ENCODE results near the gene KCNH6. TPM values are rescaled to one million over a fixed set of nuclear protein-coding genes. Genes with fewer than 3 reads are reported as not detected.

KCNH6 gene
- total RNA-seq, 2 experiments from 2014 or later, result not detected

- no peak for DNase-seq
- H3K27me3 Mint-ChIP-seq (ENCODE audit: low read depth), result peaks cover 22% of the 10 kb centered on the region
- intact Hi-C loops (cut with micrococcal nuclease), result no loop called here
- CTCF ChIA-PET, result no interaction called here
- no peaks in the 10 kb centered on the region for H3K4me1 Mint-ChIP-seq (ENCODE audit: low read depth)
- peaks cover 7% of the 10 kb centered on the region for H3K9me3 Mint-ChIP-seq
- no peaks in the 10 kb centered on the region for H3K36me3 Mint-ChIP-seq (ENCODE audit: low read depth)
- H3K27ac Mint-ChIP-seq, result no peak overlapping the region
- no peak overlapping the region for H3K4me3 Mint-ChIP-seq
Observed at GRCh38 chr17:63503341-63503705, 19.8 kb upstream of the KCNH6 start.

DNA sequence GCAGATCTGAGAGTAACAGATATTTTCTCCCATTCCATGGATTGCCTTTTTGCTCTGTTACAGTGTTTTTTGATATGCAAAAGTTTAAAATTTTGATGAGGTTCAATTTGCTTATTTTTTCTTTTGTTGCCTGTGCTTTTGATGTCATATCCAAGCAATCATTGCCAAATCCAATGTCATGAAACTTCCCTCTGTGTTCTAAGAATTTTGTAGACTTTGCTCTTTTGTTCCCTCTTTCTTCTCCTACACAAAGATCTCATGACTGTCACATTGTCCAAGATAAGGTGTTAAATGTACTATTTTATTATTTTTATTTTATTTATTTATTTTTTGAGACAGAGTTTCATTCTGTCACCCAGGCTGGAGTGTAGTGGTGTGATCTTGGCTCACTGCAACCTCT, 18.9 kb upstream of the KCNH6 start:
- no peak overlapping the region for H3K4me3 Mint-ChIP-seq

GRCh38 chr17:63505341-63505740, 17.8 kb upstream of the KCNH6 start:
- CTCF ChIA-PET, result interaction anchor here (0.6 kb wide), 1 partner anchor 53 kb away, joined by 3 read pairs; no protein-coding TSS in a partner anchor
- intact Hi-C loops (cut with micrococcal nuclease), result no loop called here
- peaks cover 7% of the 10 kb centered on the region for H3K9me3 Mint-ChIP-seq

More for the DNA sequence above, 18.9 kb upstream of the KCNH6 start:
- CTCF ChIA-PET, result no interaction called here
- intact Hi-C loops (cut with micrococcal nuclease), result no loop called here
- H3K27ac Mint-ChIP-seq, result no peak overlapping the region
- H3K27me3 Mint-ChIP-seq (ENCODE audit: low read depth), result peaks cover 22% of the 10 kb centered on the region
- no peaks in the 10 kb centered on the region for H3K4me1 Mint-ChIP-seq (ENCODE audit: low read depth)
- H3K9me3 Mint-ChIP-seq, result peaks cover 7% of the 10 kb centered on the region
- no peak for DNase-seq
- no peaks in the 10 kb centered on the region for H3K36me3 Mint-ChIP-seq (ENCODE audit: low read depth)

DNA sequence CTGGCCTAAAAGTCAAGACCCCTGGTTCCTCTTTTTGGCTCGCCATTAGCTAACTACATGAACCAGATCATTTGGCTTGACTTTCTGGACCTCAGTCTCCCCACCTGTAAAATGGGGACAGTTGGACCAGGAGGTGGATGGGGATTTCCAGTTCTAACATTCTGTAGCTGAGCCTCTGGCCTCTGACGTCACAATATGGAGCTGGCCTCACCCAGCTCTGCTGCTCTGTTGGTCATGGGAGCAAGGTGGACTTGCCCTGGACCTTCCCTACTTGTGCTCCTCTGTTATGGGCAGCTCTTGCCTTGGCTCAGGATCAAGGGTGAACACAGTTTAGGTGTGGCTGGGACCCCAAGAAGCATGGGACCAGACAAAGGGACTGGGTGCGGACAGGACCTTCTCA, 16.5 kb upstream of the KCNH6 start:
- Mint-ChIP-seq H3K27ac (no peak overlapping the region), H3K9me3 (peaks cover 7% of the 10 kb centered on the region), H3K4me1 (ENCODE audit: low read depth) (no peaks in the 10 kb centered on the region), H3K36me3 (ENCODE audit: low read depth) (no peaks in the 10 kb centered on the region), H3K27me3 (ENCODE audit: low read depth) (peaks cover 17% of the 10 kb centered on the region), H3K4me3 (no peak overlapping the region)
- no peak for DNase-seq
- intact Hi-C loops (cut with micrococcal nuclease), result no loop called here
- CTCF ChIA-PET, result no interaction called here

More at GRCh38 chr17:63505341-63505740, 17.8 kb upstream of the KCNH6 start:
- Mint-ChIP-seq H3K27ac (no peak overlapping the region), H3K27me3 (ENCODE audit: low read depth) (peaks cover 22% of the 10 kb centered on the region), H3K4me1 (ENCODE audit: low read depth) (no peaks in the 10 kb centered on the region), H3K4me3 (no peak overlapping the region), H3K36me3 (ENCODE audit: low read depth) (no peaks in the 10 kb centered on the region)
- DNase-seq, result no peak

DNA sequence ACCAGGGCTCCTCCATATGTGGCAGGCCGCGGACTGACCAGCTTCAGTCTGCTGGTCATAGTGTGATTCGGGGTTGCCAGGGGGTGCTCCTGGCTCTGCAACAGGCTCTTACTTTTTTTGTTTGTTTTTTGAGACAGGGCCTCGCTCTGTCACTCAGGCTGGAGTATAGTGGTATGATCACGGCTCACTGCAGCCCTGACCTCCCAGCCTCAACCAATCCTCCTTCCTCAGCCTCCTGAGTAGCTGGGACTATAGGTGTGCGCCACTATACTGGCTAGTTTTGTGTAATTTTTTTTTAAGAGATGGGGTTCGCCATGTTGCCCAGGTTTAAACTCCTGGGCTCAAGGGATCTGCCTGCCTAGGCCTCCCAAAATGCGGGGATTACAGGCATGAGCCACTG, 11.8 kb upstream of the KCNH6 start:
- no peak overlapping the region for H3K27ac Mint-ChIP-seq
- no peak for DNase-seq
- no peak overlapping the region for H3K4me3 Mint-ChIP-seq
- H3K4me1 Mint-ChIP-seq (ENCODE audit: low read depth), result no peaks in the 10 kb centered on the region
- CTCF ChIA-PET, result interaction anchor here (0.6 kb wide), 2 partner anchors 50 to 687 kb away, joined by 3 read pairs; no protein-coding TSS in a partner anchor
- H3K27me3 Mint-ChIP-seq (ENCODE audit: low read depth), result peaks cover 7% of the 10 kb centered on the region
- intact Hi-C loops (cut with micrococcal nuclease), result no loop called here
- H3K9me3 Mint-ChIP-seq, result no peaks in the 10 kb centered on the region
- H3K36me3 Mint-ChIP-seq (ENCODE audit: low read depth), result no peaks in the 10 kb centered on the region

DNA sequence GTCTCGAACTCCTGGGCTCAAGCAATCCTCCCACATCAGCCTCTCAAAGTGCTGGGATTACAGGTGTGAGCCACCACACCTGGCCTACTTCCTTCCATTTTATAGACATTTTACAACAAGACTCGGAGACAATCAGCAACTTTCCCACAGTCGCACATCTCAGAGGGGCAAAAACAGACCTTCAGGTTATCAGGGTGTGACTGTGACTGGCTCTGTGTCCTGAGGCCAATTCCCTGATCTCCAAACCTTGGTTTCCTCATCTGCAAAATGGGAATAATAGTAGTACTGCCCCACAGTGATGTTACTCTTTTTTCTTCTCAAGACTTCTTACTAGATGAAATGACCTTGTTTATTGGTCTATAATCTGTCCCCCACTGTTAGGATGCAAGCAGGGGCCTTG, 10.8 kb upstream of the KCNH6 start:
- CTCF ChIA-PET, result interaction anchor here (0.6 kb wide), 1 partner anchor 449 kb away, joined by 3 read pairs; no protein-coding TSS in a partner anchor
- Mint-ChIP-seq H3K27ac (no peak overlapping the region), H3K9me3 (no peaks in the 10 kb centered on the region), H3K4me1 (ENCODE audit: low read depth) (peaks cover 3% of the 10 kb centered on the region), H3K27me3 (ENCODE audit: low read depth) (peaks cover 5% of the 10 kb centered on the region), H3K36me3 (ENCODE audit: low read depth) (no peaks in the 10 kb centered on the region), H3K4me3 (no peak overlapping the region)
- intact Hi-C loops (cut with micrococcal nuclease), result no loop called here
- DNase-seq, result no peak

GRCh38 chr17:63512896-63513644, 10.1 kb upstream of the KCNH6 start:
- intact Hi-C loops (cut with micrococcal nuclease), result no loop called here
- no peak for DNase-seq
- Mint-ChIP-seq H3K4me3 (no peak overlapping the region), H3K4me1 (ENCODE audit: low read depth) (peaks cover 3% of the 10 kb centered on the region), H3K27me3 (ENCODE audit: low read depth) (peaks cover 3% of the 10 kb centered on the region), H3K9me3 (no peaks in the 10 kb centered on the region), H3K36me3 (ENCODE audit: low read depth) (no peaks in the 10 kb centered on the region), H3K27ac (no peak overlapping the region)
- CTCF ChIA-PET, result no interaction called here

- Mint-ChIP-seq H3K4me3 (no peak overlapping the region), H3K4me1 (ENCODE audit: low read depth) (peaks cover 3% of the 10 kb centered on the region), H3K36me3 (ENCODE audit: low read depth) (no peaks in the 10 kb centered on the region), H3K27me3 (ENCODE audit: low read depth) (peaks cover 3% of the 10 kb centered on the region), H3K27ac (no peak overlapping the region), H3K9me3 (no peaks in the 10 kb centered on the region)
- intact Hi-C loops (cut with micrococcal nuclease), result no loop called here
- no peak for DNase-seq
- CTCF ChIA-PET, result interaction anchor here (0.5 kb wide), 1 partner anchor 672 kb away, joined by 4 read pairs; no protein-coding TSS in a partner anchor
Observed at GRCh38 chr17:63514477-63514876, 8.7 kb upstream of the KCNH6 start.

- Mint-ChIP-seq H3K4me1 (ENCODE audit: low read depth) (peaks cover 3% of the 10 kb centered on the region), H3K9me3 (no peaks in the 10 kb centered on the region), H3K4me3 (no peak overlapping the region), H3K27me3 (ENCODE audit: low read depth) (peaks cover 3% of the 10 kb centered on the region), H3K27ac (no peak overlapping the region), H3K36me3 (ENCODE audit: low read depth) (no peaks in the 10 kb centered on the region)
- DNase-seq, result no peak
- intact Hi-C loops (cut with micrococcal nuclease), result no loop called here
- CTCF ChIA-PET, result no interaction called here
Observed at GRCh38 chr17:63514974-63515373, 8.2 kb upstream of the KCNH6 start.

DNA sequence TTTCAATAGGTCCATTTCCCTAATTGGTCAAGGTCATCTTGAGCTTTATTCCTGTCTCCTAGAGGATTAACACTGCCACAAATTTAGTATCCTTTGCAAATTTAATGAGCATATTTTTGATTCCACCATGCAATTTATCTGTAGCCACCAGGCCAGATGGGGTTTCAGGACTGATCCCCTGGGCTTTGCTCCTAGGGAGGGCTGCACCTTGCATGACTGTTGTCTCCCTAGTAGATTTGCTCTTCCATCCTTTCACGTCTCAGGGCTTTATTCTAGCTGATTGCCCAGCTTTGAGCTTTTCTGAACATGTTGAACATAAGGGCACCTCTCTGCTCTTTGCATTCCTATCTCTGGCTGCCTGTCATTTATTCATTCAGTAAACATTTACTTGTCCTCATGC, 7.7 kb upstream of the KCNH6 start:
- Mint-ChIP-seq H3K27me3 (ENCODE audit: low read depth) (peaks cover 3% of the 10 kb centered on the region), H3K4me3 (no peak overlapping the region), H3K27ac (no peak overlapping the region), H3K9me3 (no peaks in the 10 kb centered on the region), H3K4me1 (ENCODE audit: low read depth) (peaks cover 3% of the 10 kb centered on the region), H3K36me3 (ENCODE audit: low read depth) (no peaks in the 10 kb centered on the region)
- no peak for DNase-seq
- CTCF ChIA-PET, result no interaction called here
- intact Hi-C loops (cut with micrococcal nuclease), result no loop called here

GRCh38 chr17:63516910-63517824, 6.0 kb upstream of the KCNH6 start:
- no peaks in the 10 kb centered on the region for H3K36me3 Mint-ChIP-seq (ENCODE audit: low read depth)
- peaks cover 10% of the 10 kb centered on the region for H3K27me3 Mint-ChIP-seq (ENCODE audit: low read depth)
- CTCF ChIA-PET, result interaction anchor here (0.6 kb wide), 1 partner anchor 27 kb away, joined by 3 read pairs; no protein-coding TSS in a partner anchor
- no peaks in the 10 kb centered on the region for H3K9me3 Mint-ChIP-seq
- H3K27ac Mint-ChIP-seq, result no peak overlapping the region
- no peak overlapping the region for H3K4me3 Mint-ChIP-seq
- peaks cover 3% of the 10 kb centered on the region for H3K4me1 Mint-ChIP-seq (ENCODE audit: low read depth)
- DNase-seq, result peak; percentile 8
- intact Hi-C loops (cut with micrococcal nuclease), result no loop called here

DNA sequence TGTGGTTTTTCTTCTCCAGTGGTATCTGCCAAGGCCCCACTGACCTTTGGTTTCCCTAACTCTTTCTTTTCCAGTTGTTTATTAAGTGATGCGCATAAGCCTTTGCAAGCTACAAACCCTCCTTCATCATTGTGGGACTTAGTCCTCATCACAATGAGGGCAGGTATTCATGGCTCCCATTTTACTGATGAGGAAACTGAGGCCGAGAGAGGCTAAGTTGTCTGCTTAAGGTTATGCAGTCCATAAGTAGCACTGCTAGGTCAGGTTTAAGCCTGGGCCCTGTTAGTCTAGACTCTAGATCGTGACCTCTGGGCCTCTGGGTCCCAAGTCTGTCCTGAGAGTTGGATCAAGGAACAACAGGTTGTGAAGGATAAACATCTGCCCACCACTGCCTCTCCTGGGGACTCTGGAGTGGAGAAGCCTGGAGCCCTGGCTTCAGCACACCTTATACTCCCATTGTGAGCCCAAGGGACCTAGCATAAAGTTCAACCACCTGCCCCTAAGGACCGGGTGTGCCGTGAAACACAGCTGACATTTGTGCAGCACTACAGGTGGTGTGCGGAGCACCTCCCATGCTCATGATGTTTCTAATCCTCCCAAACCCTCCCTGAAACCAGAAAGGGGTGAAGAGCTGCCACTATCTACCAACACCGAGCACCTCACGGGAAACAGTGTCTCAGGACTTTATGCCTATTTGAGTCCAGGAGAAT, 5.2 kb upstream of the KCNH6 start:
- intact Hi-C loops (cut with micrococcal nuclease), result no loop called here
- CTCF ChIA-PET, result interaction anchor here (1.7 kb wide), 1 partner anchor 94 kb away, joined by 4 read pairs; no protein-coding TSS in a partner anchor
- Mint-ChIP-seq H3K4me3 (no peak overlapping the region), H3K27me3 (ENCODE audit: low read depth) (peaks cover 8% of the 10 kb centered on the region), H3K36me3 (ENCODE audit: low read depth) (no peaks in the 10 kb centered on the region), H3K9me3 (no peaks in the 10 kb centered on the region), H3K4me1 (ENCODE audit: low read depth) (peaks cover 3% of the 10 kb centered on the region), H3K27ac (no peak overlapping the region)
- no peak for DNase-seq
